GM19455 (cell line): ENCODE measurements around the gene TNFRSF19.

Source experiments
- ATAC-seq: cut with Tn5 transposase; IDR thresholded peaks from one replicate; pipeline ENCODE4 v1.9.1; 2021; ENCODE audit not compliant: unreplicated experiment

Gene TNFRSF19

DNA sequence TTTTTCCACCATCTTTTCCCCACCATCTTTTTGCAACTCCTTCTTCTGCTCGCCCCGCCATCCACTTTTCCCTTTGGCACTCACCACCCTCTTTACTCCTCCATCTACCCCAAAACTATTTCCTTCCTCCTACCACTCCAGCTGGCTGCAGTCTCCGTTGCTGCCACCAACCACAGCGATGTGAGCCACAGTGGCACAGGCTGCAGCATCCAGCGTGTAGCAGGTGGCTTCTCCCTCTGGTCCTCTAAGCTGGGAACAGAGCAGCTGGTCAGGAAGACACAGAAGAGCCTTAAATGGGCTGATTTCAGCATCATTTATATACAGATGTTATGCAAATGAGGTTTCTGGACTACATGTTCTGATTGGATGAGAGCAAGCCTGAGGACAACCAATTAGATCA is 144.5 kb downstream of the TNFRSF19 start:
- ATAC-seq, result no peak

- ATAC-seq, result no peak
These were observed 145.0 kb downstream of the TNFRSF19 start for GRCh38 chr13:23715092-23715761.

GRCh38 chr13:23715762-23716235 is 145.6 kb downstream of the TNFRSF19 start:
- no peak for ATAC-seq

DNA sequence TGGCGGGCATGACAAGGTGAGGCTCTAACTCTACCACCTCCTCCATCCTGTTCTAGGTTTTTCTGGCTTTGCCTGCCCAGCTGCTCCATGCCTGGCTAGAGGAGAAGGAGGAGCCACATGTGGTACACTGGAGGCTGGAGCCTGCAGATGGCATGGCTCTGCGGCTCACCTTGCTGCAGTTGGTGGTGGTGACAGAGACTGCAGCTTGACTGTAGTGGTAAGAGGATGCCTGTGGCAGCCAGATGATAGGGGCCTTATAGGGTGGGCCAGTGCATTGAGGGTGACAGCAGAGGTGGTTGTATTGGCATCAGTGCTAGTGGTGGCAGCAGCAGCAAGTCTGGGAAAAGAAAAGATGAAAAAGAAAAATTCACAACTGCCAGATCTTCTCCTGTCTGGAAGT is 146.2 kb downstream of the TNFRSF19 start:
- no peak for ATAC-seq

- no peak for ATAC-seq
These were observed 148.8 kb downstream of the TNFRSF19 start for GRCh38 chr13:23718996-23719395.

DNA sequence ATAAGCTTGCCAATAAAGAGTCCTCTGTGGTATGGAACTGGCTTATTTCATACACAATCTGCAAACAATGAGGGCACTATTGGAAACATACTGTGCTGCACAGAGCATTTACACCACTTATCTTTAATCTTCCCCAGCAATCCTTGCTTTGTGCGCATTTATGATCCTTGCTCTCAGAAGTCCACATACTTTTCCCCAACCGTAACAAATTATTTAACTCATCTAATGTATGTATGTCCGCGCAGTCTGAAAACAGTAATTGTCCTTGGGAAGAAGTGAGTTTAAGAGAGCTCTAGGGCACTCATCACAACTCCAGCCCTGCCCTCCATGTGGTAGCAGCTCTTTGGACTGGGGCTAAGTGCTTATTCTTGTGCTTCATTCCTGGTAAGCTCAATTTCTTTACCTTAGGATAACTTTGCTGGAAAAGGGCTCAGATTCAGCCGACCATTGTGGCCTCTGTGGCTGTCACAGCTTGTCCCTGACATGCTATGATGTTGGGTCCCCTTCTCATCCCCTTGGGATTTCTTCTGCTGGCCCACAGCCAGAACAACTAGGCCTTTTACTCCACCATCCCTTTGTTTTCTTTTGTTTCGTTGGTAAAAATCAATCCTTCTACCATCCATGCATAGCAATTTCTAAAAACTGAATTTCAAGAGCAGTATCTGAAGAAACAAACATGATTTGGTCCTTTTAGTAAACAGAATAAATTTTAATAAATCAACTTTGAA is 152.7 kb downstream of the TNFRSF19 start:
- no peak for ATAC-seq

GRCh38 chr13:23723471-23723870 is 153.3 kb downstream of the TNFRSF19 start:
- no peak for ATAC-seq

DNA sequence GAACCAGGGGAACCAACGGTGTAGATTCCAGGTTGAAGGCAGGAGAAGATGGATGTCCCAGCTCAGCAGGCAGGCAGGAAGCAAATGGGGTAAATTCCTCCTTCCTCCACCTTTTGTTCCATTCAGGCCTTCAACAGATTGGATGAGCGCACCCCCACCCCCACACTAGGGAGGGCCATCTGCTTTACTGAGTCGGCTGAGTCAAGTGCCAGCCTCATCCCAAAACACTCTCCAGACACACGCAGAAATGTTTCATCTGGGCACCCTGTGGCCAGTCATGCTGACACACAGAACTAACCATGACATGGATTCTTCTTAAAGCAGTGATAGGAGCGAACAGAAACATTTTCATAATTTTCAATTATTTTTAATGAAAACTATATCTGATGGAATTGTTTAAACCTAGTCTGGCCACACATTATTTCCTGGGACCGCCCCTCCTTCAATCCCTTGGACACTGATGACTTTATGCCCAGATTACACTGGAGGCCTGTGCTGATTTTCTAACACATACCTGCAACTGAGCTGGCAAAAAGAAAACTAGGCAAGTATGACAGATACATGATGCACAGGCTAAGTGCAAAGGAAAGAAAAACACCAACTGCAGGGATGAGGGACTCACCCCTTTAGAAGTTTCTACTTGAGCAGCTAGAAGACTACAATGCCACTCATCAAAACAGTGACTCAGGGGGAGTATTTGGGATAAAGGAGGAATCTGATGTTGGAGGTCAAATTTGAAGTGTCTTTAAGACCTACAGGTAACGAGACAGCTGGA is 154.2 kb downstream of the TNFRSF19 start:
- ATAC-seq, result no peak
